Psoas muscle (tissue), 8 donors: Measurements from ENCODE around the gene DEFB126. TPM values are rescaled to one million over a fixed set of nuclear protein-coding genes. Genes with fewer than 3 reads are reported as not detected.
"Not testable (repeated sequence)": the region's sequence is repeated elsewhere in the genome, so short reads cannot be mapped to it uniquely, and the experiment has no call there.

Source experiments
- ATAC-seq, 4 donors: fragments of 200-7000 bp; cut with Tn5 transposase; one replicate each; pipeline ENCODE4 v1.9.1; 2020; ENCODE audit warnings: moderate library complexity in 3 of 4, mild to moderate bottlenecking in 2 of 4
- DNase-seq, 2 donors: peaks; one replicate each; pipeline ENCODE4 v3.0.0-alpha.2; 2020
- H3K27ac ChIP-seq: fragments of 200-600 bp; one replicate; pipeline ENCODE4 v1.8.0; 2022
- H3K27me3 ChIP-seq, 3 donors: fragments of 200-600 bp in 1 of 3; one replicate each; pipeline versions ENCODE4 v1.6.1 to v1.8.0; 2013 to 2022; ENCODE audit warnings: low read length in 2 of 3, mild to moderate bottlenecking in 2 of 3, moderate library complexity in 1 of 3; ENCODE audit not compliant: insufficient read depth in 3 of 3
- H3K36me3 ChIP-seq, 2 donors: fragments of 200-600 bp in 1 of 2; one replicate each; pipeline versions ENCODE4 v1.6.1 to v1.8.0; 2013 to 2022; ENCODE audit warnings: low read depth in 1 of 2, mild to moderate bottlenecking in 1 of 2, moderate library complexity in 1 of 2; ENCODE audit not compliant: insufficient read depth in 1 of 2
- H3K4me1 ChIP-seq: fragments of 200-600 bp; one replicate; pipeline ENCODE4 v1.8.0; 2022
- H3K4me3 ChIP-seq: fragments of 200-600 bp; one replicate; pipeline ENCODE4 v1.8.0; 2022; ENCODE audit warnings: mild to moderate bottlenecking
- H3K9me3 ChIP-seq: fragments of 200-600 bp; one replicate; pipeline ENCODE4 v1.8.0; 2022
- WGBS, 3 donors: extraction: QIAGEN DNeasy Blood & Tissue Kit; methylation state at CpG; one replicate each; pipeline versions ENCODE4 v1.1.6 to v1.1.7; 2013; 5-methylcytosine and 5-hydroxymethylcytosine counted together
- intact Hi-C, 2 donors: fragments of 100-400 bp; cut with DNase I; formaldehyde crosslinking; loops; one replicate each; pipeline versions ENCODE4 v1.11.0 to v1.14.2; 2022
- long read RNA-seq, 2 donors: library from polyadenylated mRNA; unstranded; transcript quantifications; one replicate each; pipeline ENCODE4 v2.0.0, GENCODE V29; 2021
- polyA plus RNA-seq, 3 donors: library from polyadenylated mRNA; stranded (reverse); fragments of 200-250 nt; gene quantifications; one replicate each; pipeline ENCODE4 v1.2.3, GENCODE V29; 2013
- total RNA-seq, 4 donors: library from RNA; stranded (reverse); fragmentation: NEBNext Ultra II Directional in 2 of 4; extraction: Animal tissue kit (Norgen Biotek cat#: 25700) in 2 of 4; gene quantifications; one replicate each; pipeline versions ENCODE4 v1.2.1 to v1.2.4, GENCODE V29; 2021 to 2023
- TF ChIP-seq, protein P1 (sequence below): fragments of 200-600 bp; IDR thresholded peaks from one replicate; pipeline ENCODE4 v1.8.0; 2022; ENCODE audit warnings: antibody characterized with exemption
- donor health status: healthy with polysubstance abuse.
- donor health status: DM: no; HTN: no; CAD: no; lungs with moderate emphysema.
- donor health status: Bipolar disorder and iron deficiency.
- donor health status: healthy.
- donor health status: DM: yes; HTN: yes; CAD: no.
- donor health status: DM: no; HTN: no; CAD: no.
- donor health status: DM: no; HTN: no; CAD: no.
- donor health status: DM: yes; HTN: yes; CAD: no.

DEFB126 gene, protein sequence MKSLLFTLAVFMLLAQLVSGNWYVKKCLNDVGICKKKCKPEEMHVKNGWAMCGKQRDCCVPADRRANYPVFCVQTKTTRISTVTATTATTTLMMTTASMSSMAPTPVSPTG
- total RNA-seq (not detected), polyA plus RNA-seq (not detected)
- long read RNA-seq, donor 1, result 0 reads
- long read RNA-seq, donor 2, result 0 reads

- WGBS, 3 donors, result 20 to 37% (median 32%) methylated on average over 1 of the region's 1 CpG
- Histone ChIP-seq H3K27me3 (peaks cover 0 to 11% (median 0%) of the 10 kb centered on the region in 3 donors), H3K4me3 (no peak within 1 kb of the TSS), H3K27ac (no peak within 1 kb of the TSS), H3K9me3 (no peaks in the 10 kb centered on the region), H3K4me1 (no peaks in the 10 kb centered on the region), H3K36me3 (no peaks in the 10 kb centered on the region)
- ATAC-seq (no peak), DNase-seq (no peak)
- intact Hi-C loops, result no loop called here
- TF ChIP-seq, protein P1, sequence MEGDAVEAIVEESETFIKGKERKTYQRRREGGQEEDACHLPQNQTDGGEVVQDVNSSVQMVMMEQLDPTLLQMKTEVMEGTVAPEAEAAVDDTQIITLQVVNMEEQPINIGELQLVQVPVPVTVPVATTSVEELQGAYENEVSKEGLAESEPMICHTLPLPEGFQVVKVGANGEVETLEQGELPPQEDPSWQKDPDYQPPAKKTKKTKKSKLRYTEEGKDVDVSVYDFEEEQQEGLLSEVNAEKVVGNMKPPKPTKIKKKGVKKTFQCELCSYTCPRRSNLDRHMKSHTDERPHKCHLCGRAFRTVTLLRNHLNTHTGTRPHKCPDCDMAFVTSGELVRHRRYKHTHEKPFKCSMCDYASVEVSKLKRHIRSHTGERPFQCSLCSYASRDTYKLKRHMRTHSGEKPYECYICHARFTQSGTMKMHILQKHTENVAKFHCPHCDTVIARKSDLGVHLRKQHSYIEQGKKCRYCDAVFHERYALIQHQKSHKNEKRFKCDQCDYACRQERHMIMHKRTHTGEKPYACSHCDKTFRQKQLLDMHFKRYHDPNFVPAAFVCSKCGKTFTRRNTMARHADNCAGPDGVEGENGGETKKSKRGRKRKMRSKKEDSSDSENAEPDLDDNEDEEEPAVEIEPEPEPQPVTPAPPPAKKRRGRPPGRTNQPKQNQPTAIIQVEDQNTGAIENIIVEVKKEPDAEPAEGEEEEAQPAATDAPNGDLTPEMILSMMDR, result no peak
Measured at GRCh38 chr20:142290-142689, at the start of gene DEFB126. TSS of gene DEFB126 (plus strand) at chr20:142590. CDS start at chr20:142629, 39 bp downstream.

DNA sequence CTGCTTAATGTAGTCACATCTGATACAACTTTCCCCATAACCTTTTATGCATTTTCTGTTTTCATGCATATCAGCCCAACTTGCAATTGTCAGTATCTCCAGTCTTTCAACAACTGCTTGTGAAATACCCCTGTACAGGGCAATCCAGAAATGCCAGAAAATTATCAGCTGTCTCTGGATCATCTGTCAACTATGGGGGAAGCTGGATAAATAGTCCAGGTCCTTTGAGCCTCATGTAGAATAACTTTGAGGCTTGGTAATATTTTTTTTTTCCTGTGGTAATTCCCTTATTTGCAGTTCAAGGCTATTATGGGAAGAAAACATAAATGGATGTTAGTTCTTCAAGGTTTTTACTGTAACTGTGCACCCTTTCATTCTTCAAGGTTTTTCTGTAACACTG, 48.7 kb upstream of the DEFB126 start:
- Histone ChIP-seq H3K27me3 (peaks cover 0 to 30% (median 9%) of the 10 kb centered on the region in 3 donors), H3K4me3 (no peak overlapping the region), H3K36me3 (no peaks in the 10 kb centered on the region), H3K4me1 (no peaks in the 10 kb centered on the region), H3K9me3 (peaks cover 10% of the 10 kb centered on the region), H3K27ac (no peak overlapping the region)
- intact Hi-C loops, result no loop called here
- ATAC-seq, result no peak
- DNase-seq, result no peak
- TF ChIP-seq, protein P1, result no peak

DNA sequence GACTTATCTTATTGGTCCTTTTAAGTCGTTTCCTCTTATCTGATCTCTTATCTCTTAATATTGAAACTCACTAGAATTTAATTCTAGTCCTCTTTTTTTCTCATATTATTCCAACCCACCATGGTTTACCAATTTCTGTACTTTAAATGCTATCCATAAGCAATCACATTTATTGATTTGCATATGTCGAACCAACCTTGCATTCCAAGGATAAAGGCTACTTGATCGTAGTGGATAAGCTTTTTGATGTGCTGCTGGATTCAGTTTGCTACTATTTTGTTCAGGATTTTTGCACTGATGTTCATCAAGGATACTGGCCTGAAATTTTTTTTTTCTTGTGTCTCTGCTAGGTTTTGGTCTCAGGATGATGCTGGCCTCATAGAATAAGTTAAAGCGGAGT, 47.2 kb upstream of the DEFB126 start:
- 72 to 84% (median 76%) methylated on average over 4 of the region's 4 CpGs for WGBS, 3 donors
- no peaks in the 10 kb centered on the region for H3K4me1 ChIP-seq
- intact Hi-C loops, result no loop called here
- peaks cover 10% of the 10 kb centered on the region for H3K9me3 ChIP-seq
- no peak overlapping the region for H3K27ac ChIP-seq
- no peak for DNase-seq
- no peaks in the 10 kb centered on the region for H3K36me3 ChIP-seq
- H3K4me3 ChIP-seq, result no peak overlapping the region
- ATAC-seq, result no peak
- H3K27me3 ChIP-seq, result peaks cover 0 to 23% (median 9%) of the 10 kb centered on the region in 3 donors
- TF ChIP-seq, protein P1, result no peak

GRCh38 chr20:97691-98090, 44.7 kb upstream of the DEFB126 start:
- peaks cover 0 to 18% (median 9%) of the 10 kb centered on the region in 3 donors for H3K27me3 ChIP-seq
- WGBS, 3 donors, result 69 to 77% (median 73%) methylated on average over 5 of the region's 5 CpGs
- not testable (repeated sequence) for H3K27ac ChIP-seq

GRCh38 chr20:101975-102374, 40.4 kb upstream of the DEFB126 start:
- H3K27ac ChIP-seq, result no peak overlapping the region
- TF ChIP-seq, protein P1, result no peak
- no peak overlapping the region for H3K4me3 ChIP-seq
- H3K9me3 ChIP-seq, result no peaks in the 10 kb centered on the region
- DNase-seq (no peak), ATAC-seq (no peak)
- intact Hi-C loops, result no loop called here
- no peaks in the 10 kb centered on the region for H3K36me3 ChIP-seq
- peaks cover 2 to 15% (median 5%) of the 10 kb centered on the region in 3 donors for H3K27me3 ChIP-seq
- no peaks in the 10 kb centered on the region for H3K4me1 ChIP-seq

More at GRCh38 chr20:97691-98090, 44.7 kb upstream of the DEFB126 start:
- DNase-seq, intact Hi-C loops, H3K4me3 ChIP-seq, H3K4me1 ChIP-seq, ATAC-seq, H3K36me3 ChIP-seq: not testable (repeated sequence)
- peaks cover 10% of the 10 kb centered on the region for H3K9me3 ChIP-seq
